22Rv1 (cell line): ENCODE measurements around the gene RAB3B.

Source experiments
- H3K27ac ChIP-seq: fragments of 450-650 bp; 2 replicates; pipeline ENCODE4 v1.5.1; 2017
- CTCF ChIP-seq: fragments of 450-650 bp; IDR thresholded peaks from 2 replicates; pipeline ENCODE4 v1.5.1; 2017; ENCODE audit warnings: mild to moderate bottlenecking
- ZFX ChIP-seq: fragments of 450-650 bp; IDR thresholded peaks from 2 replicates; pipeline ENCODE4 v1.6.1; 2017; ENCODE audit warnings: antibody characterized with exemption, borderline replicate concordance

Gene RAB3B

DNA sequence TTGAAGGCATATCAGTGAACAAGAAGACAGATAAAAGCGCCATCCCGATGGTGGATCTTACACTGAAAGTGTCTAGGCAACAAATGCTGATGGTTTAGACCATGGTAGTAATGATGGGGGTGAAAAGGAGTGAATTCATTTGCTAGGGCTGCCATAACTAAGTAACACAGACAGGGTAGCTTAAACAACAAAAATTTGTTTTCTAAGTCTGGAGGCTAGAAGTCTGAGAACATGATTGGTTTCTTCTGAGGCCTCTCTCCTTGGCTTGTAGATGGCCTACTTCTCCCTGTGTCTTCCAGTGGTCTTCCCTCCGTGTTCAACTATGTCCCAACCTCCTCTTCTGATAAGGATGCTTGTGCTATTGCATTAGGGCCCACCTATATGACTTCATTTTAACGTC lies 13.4 kb upstream of the RAB3B start:
- TF ChIP-seq ZFX (no peak), CTCF (no peak)
- H3K27ac ChIP-seq: no peak overlapping the region

- TF ChIP-seq CTCF (peak; percentile 87), ZFX (no peak)
- no peak overlapping the region for H3K27ac ChIP-seq
Observed at GRCh38 chr1:52002038-52002917, 11.8 kb upstream of the RAB3B start.

GRCh38 chr1:51998701-51999100 lies 8.2 kb upstream of the RAB3B start:
- no peak overlapping the region for H3K27ac ChIP-seq
- TF ChIP-seq ZFX (no peak), CTCF (no peak)

- H3K27ac ChIP-seq: no peak overlapping the region
- TF ChIP-seq CTCF (no peak), ZFX (no peak)
Observed at GRCh38 chr1:51997974-51998382, 7.5 kb upstream of the RAB3B start.

GRCh38 chr1:51989582-51990477 lies 670 bp downstream of the RAB3B start:
- no peak for TF ChIP-seq CTCF
- TF ChIP-seq ZFX: no peak
- peak overlapping the region; percentile 43; the same call in 1 of the 2 replicates for H3K27ac ChIP-seq

DNA sequence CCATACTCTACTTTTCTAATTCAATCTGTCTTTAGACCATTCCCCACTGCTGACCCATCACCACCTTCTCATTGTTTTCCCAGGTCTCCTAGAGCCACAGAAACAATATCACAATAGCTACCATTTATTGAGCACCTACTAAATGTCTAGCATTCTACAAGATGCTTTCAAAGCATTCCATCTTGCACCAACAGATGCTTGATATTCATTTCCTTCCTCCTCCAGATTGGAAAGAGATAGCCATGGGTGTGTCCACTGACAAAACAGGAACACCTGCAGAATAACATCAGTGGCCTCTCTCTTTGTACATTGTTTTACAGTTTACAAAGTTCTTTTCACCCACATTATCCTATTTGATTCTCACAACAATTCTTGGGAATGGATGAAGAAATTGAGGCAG lies 2.2 kb downstream of the RAB3B start:
- TF ChIP-seq CTCF: no peak

DNA sequence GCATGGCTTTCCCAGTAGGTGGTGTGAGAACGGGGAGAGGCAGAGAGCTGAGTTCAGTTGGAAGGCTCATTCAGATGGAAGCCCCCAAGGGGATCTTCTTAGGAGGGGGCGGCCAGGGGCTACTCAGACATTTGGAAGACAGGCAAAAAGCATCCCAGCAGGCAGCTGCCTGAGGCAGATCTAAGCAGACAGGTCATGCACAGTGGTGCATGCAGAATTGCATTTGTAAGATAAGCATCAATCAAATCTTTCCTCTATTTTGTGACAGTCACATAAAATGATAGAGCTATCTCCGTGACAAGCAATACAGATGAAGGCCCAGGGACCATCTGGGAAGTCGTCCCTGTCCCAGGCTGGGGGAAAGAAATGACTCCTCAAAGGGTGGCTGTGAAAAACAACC lies 3.8 kb downstream of the RAB3B start:
- TF ChIP-seq CTCF (no peak), ZFX (no peak)
- H3K27ac ChIP-seq: no peak overlapping the region

More for the DNA sequence above, 2.2 kb downstream of the RAB3B start:
- H3K27ac ChIP-seq: no peak overlapping the region
